HepG2 (cell line): ENCODE data around the gene KIF24.

ENCODE experiments used
- ATF1 ChIP-seq: IDR thresholded peaks from 2 replicates; pipeline ENCODE4 v1.6.1; 2016; ENCODE audit warnings: mild to moderate bottlenecking, control low read depth
- CTCF ChIP-seq: sonication (generic); formaldehyde crosslinking; IDR thresholded peaks from 2 replicates; pipeline ENCODE4 v1.5.0; 2020; ENCODE audit warnings: mild to moderate bottlenecking, missing genetic modification reagents, moderate library complexity
- EP300 ChIP-seq, 3 experiments: sonication (generic) in 1 of 3; formaldehyde crosslinking in 1 of 3; IDR thresholded peaks; 2 replicates each; pipeline versions ENCODE4 v1.5.1 to v1.6.1; 2011 to 2020; ENCODE audit warnings: low read depth in 2 of 3, low read length in 2 of 3, borderline replicate concordance in 1 of 3, improper control_type of control experiment in 1 of 3, mild to moderate bottlenecking in 1 of 3, missing genetic modification reagents in 1 of 3, moderate library complexity in 1 of 3
- FOXM1 ChIP-seq: sonication (generic); formaldehyde crosslinking; IDR thresholded peaks from 2 replicates; pipeline ENCODE4 v1.5.0; 2020; ENCODE audit warnings: missing genetic modification reagents
- POLR2A ChIP-seq, 2 experiments: IDR thresholded peaks; 2 replicates each; pipeline ENCODE4 v1.6.1; 2011; ENCODE audit warnings: low read depth in 2 of 2, low read length in 2 of 2, mild to moderate bottlenecking in 1 of 2, moderate library complexity in 1 of 2; ENCODE audit not compliant: insufficient read depth in 1 of 2
- POLR2AphosphoS2 ChIP-seq: IDR thresholded peaks from 2 replicates; pipeline ENCODE4 v1.6.1; 2011; ENCODE audit warnings: low read depth, low read length, improper control_type of control experiment
- RAD21 ChIP-seq: fragments of 450-650 bp; formaldehyde crosslinking; IDR thresholded peaks from 2 replicates; pipeline ENCODE4 v1.5.0; 2020; ENCODE audit warnings: mild to moderate bottlenecking
- ZBTB25 ChIP-seq: IDR thresholded peaks from 2 replicates; pipeline ENCODE4 v1.6.1; 2018; ENCODE audit warnings: missing genetic modification reagents

- TF ChIP-seq EP300 (IDR thresholded peaks at IDR 0.05; ENCODE audit: low read depth in 2 of 2, low read length in 2 of 2): no peak
- TF ChIP-seq EP300 (CRISPR knock-in tag; IDR thresholded peaks at IDR 0.05; ENCODE audit: borderline replicate concordance): no peak
- TF ChIP-seq ZBTB25 (CRISPR knock-in tag): no peak
- TF ChIP-seq FOXM1: no peak
- no peak for TF ChIP-seq POLR2A (IDR thresholded peaks at IDR 0.05; ENCODE audit: insufficient read depth in 1 of 2, low read depth in 2 of 2, low read length in 2 of 2)
- no peak for TF ChIP-seq CTCF (CRISPR knock-in tag)
- no peak for TF ChIP-seq RAD21 (CRISPR knock-in tag)
- no peak for TF ChIP-seq POLR2AphosphoS2
- TF ChIP-seq ATF1: no peak
These were observed 9.8 kb upstream of the KIF24 start for GRCh38 chr9:34338665-34339385.
